Parathyroid adenoma (tissue), 2 donors: ENCODE measurements around the gene NCOA3.

Experiments used
- H2AFZ ChIP-seq: fragments of 300-600 bp; sonication (generic); one replicate; pipeline ENCODE4 v1.7.0; 2017; ENCODE audit warnings: antibody characterized with exemption, mild to moderate bottlenecking
- H3K27ac ChIP-seq: fragments of 300-600 bp; sonication (generic); one replicate; pipeline ENCODE4 v1.7.0; 2017
- H3K27me3 ChIP-seq: fragments of 300-600 bp; sonication (generic); one replicate; pipeline ENCODE4 v1.7.0; 2017; ENCODE audit warnings: low read length; ENCODE audit not compliant: control insufficient read depth, insufficient read depth
- H3K36me3 ChIP-seq: fragments of 300-600 bp; sonication (generic); one replicate; pipeline ENCODE4 v1.7.0; 2017; ENCODE audit warnings: low read length; ENCODE audit not compliant: control insufficient read depth, insufficient read depth
- H3K4me1 ChIP-seq: fragments of 300-600 bp; sonication (generic); one replicate; pipeline ENCODE4 v1.7.0; 2017; ENCODE audit warnings: control low read depth
- H3K4me2 ChIP-seq: fragments of 300-600 bp; sonication (generic); one replicate; pipeline ENCODE4 v1.7.0; 2017; ENCODE audit warnings: low read length
- H3K4me3 ChIP-seq: fragments of 300-600 bp; sonication (generic); one replicate; pipeline ENCODE4 v1.7.0; 2017; ENCODE audit warnings: low read depth, low read length
- H3K79me2 ChIP-seq: fragments of 300-600 bp; sonication (generic); one replicate; pipeline ENCODE4 v1.7.0; 2017; ENCODE audit warnings: control low read depth
- H3K9ac ChIP-seq: fragments of 300-600 bp; sonication (generic); one replicate; pipeline ENCODE4 v1.7.0; 2017; ENCODE audit warnings: mild to moderate bottlenecking
- H3K9me3 ChIP-seq: fragments of 300-600 bp; sonication (generic); one replicate; pipeline ENCODE4 v1.7.0; 2017; ENCODE audit warnings: low read length; ENCODE audit not compliant: control insufficient read depth
- CTCF ChIP-seq: fragments of 300-600 bp; sonication (generic); IDR thresholded peaks from one replicate; pipeline ENCODE4 v1.7.0; 2017; ENCODE audit warnings: antibody characterized with exemption, mild to moderate bottlenecking
- donor health status: primary hyperparathyroidism.

Gene NCOA3

GRCh38 chr20:47622118-47622665 lies 120.5 kb downstream of the NCOA3 start:
- Histone ChIP-seq H3K9ac (no peak overlapping the region), H3K4me1 (no peaks in the 10 kb centered on the region), H3K9me3 (no peaks in the 10 kb centered on the region), H3K36me3 (no peaks in the 10 kb centered on the region), H3K4me3 (no peak overlapping the region), H3K79me2 (peaks cover 5% of the 10 kb centered on the region), H2AFZ (no peak overlapping the region), H3K27me3 (no peaks in the 10 kb centered on the region), H3K4me2 (no peak overlapping the region), H3K27ac (no peak overlapping the region)
- no peak for TF ChIP-seq CTCF

GRCh38 chr20:47623206-47623605 lies 121.5 kb downstream of the NCOA3 start:
- H3K79me2 ChIP-seq: peaks cover 5% of the 10 kb centered on the region
- H3K36me3 ChIP-seq: no peaks in the 10 kb centered on the region
- H3K27ac ChIP-seq: no peak overlapping the region
- no peak overlapping the region for H3K4me3 ChIP-seq
- H3K9me3 ChIP-seq: no peaks in the 10 kb centered on the region
- no peak overlapping the region for H3K9ac ChIP-seq
- no peaks in the 10 kb centered on the region for H3K4me1 ChIP-seq
- H3K27me3 ChIP-seq: no peaks in the 10 kb centered on the region
- H2AFZ ChIP-seq: no peak overlapping the region
- H3K4me2 ChIP-seq: no peak overlapping the region
- no peak for TF ChIP-seq CTCF

DNA sequence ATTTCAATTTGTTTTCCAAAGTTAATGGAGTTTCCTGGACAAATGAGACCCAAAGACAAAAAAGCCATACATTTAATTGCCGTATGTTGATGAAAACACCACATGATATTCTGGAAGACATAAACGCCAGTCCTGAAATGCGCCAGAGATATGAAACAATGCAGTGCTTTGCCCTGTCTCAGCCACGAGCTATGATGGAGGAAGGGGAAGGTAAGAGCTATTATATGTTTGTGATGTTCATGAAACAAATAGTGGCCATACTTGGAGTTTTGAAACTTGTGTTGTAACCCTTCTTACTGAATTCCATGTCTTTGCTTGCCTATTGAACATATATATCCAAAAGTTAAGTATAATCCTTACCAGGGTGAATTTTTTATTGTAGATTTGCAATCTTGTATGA lies 125.9 kb downstream of the NCOA3 start:
- TF ChIP-seq CTCF: no peak
- Histone ChIP-seq H2AFZ (no peak overlapping the region), H3K36me3 (no peaks in the 10 kb centered on the region), H3K4me3 (no peak overlapping the region), H3K27me3 (no peaks in the 10 kb centered on the region), H3K4me1 (no peaks in the 10 kb centered on the region), H3K9me3 (no peaks in the 10 kb centered on the region), H3K79me2 (peaks cover 2% of the 10 kb centered on the region), H3K4me2 (no peak overlapping the region), H3K27ac (no peak overlapping the region), H3K9ac (no peak overlapping the region)

- Histone ChIP-seq H3K9ac (no peak overlapping the region), H3K79me2 (peaks cover 2% of the 10 kb centered on the region), H3K4me3 (no peak overlapping the region), H3K36me3 (no peaks in the 10 kb centered on the region), H3K9me3 (no peaks in the 10 kb centered on the region), H3K4me2 (no peak overlapping the region), H3K27ac (no peak overlapping the region), H3K4me1 (no peaks in the 10 kb centered on the region), H2AFZ (no peak overlapping the region), H3K27me3 (no peaks in the 10 kb centered on the region)
- no peak for TF ChIP-seq CTCF
Measured at GRCh38 chr20:47629907-47630306, 128.2 kb downstream of the NCOA3 start.

- no peak overlapping the region for H3K27ac ChIP-seq
- H3K36me3 ChIP-seq: no peaks in the 10 kb centered on the region
Measured at GRCh38 chr20:47631078-47631477, 129.4 kb downstream of the NCOA3 start.

More at GRCh38 chr20:47631078-47631477, 129.4 kb downstream of the NCOA3 start:
- Histone ChIP-seq H3K79me2 (peaks cover 2% of the 10 kb centered on the region), H3K27me3 (no peaks in the 10 kb centered on the region), H3K4me3 (no peak overlapping the region), H3K9me3 (no peaks in the 10 kb centered on the region), H3K4me2 (no peak overlapping the region), H3K4me1 (no peaks in the 10 kb centered on the region), H2AFZ (no peak overlapping the region), H3K9ac (no peak overlapping the region)
- no peak for TF ChIP-seq CTCF
